GM18517 (cell line): Measurements from ENCODE around the gene ORAI2.
"Not testable (repeated sequence)": the region's sequence is repeated elsewhere in the genome, so short reads cannot be mapped to it uniquely, and the experiment has no call there.

Experiments
- ATAC-seq: cut with Tn5 transposase; IDR thresholded peaks from one replicate; pipeline ENCODE4 v1.9.1; 2021; ENCODE audit warnings: mild to moderate bottlenecking, moderate library complexity; ENCODE audit not compliant: unreplicated experiment

The ORAI2 gene

GRCh38 chr7:102494473-102495149, 61.2 kb downstream of the ORAI2 start:
- peak; percentile 54 for ATAC-seq

- not testable (repeated sequence) for ATAC-seq
These were observed 63.5 kb downstream of the ORAI2 start for GRCh38 chr7:102496861-102497260.

- not testable (repeated sequence) for ATAC-seq
These were observed 63.9 kb downstream of the ORAI2 start for GRCh38 chr7:102497308-102497707.

GRCh38 chr7:102498321-102498720, 64.9 kb downstream of the ORAI2 start:
- ATAC-seq: not testable (repeated sequence)

DNA sequence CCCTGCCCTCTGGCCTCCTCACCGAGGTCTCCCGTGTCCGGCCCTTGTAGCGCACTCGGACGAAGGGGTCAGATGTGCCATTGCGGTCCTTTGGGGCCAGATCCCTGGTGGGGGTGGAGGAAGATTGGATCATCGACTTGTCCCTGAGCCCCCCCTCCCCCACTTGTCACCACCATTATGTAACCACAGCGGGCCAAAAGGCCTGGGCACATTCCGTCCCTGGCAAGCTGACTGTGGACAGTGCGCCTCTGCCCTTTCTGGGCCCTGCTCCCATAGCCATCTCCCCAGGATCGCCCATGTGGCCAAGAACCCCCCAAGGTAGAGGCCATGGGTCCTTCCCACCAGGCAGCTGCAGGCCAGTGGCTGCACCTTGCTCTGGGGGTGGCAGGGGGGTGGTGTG, 69.8 kb downstream of the ORAI2 start:
- ATAC-seq: not testable (repeated sequence)

- ATAC-seq: not testable (repeated sequence)
These were observed 72.2 kb downstream of the ORAI2 start for GRCh38 chr7:102505298-102506185.
